ENCODE data around the gene BIN1. TPM values are rescaled to one million over a fixed set of nuclear protein-coding genes. Genes with fewer than 3 reads are reported as not detected.
A peak's percentile ranks its signal among the peaks of the same experiment; 100 is the strongest.

Gene BIN1
- total RNA-seq, 4 donors from 2014 or later: 41.5 to 112 (median 57.8) TPM

GRCh38 chr2:127098711-127099110 lies 8.2 kb downstream of the BIN1 start:
- intact Hi-C loops (cut with DNase I; ENCODE audit: low total_unique reads): no loop called here
- Histone ChIP-seq H3K4me1 (peaks cover 0 to 17% of the 10 kb centered on the region in 2 donors), H3K27me3 (no peaks in the 10 kb centered on the region), H3K9me3 (no peaks in the 10 kb centered on the region), H3K4me3 (no peak overlapping the region), H3K27ac (no peak overlapping the region), H3K36me3 (no peaks in the 10 kb centered on the region)
- no peak for TF ChIP-seq POLR2A (IDR thresholded peaks at IDR 0.05)
- TF ChIP-seq CTCF (IDR thresholded peaks at IDR 0.05): no peak
- no peak for DNase-seq

GRCh38 chr2:127097841-127098651 lies 8.9 kb downstream of the BIN1 start:
- Histone ChIP-seq H3K4me1 (peaks cover 0 to 18% of the 10 kb centered on the region in 2 donors), H3K4me3 (no peak overlapping the region), H3K9me3 (no peaks in the 10 kb centered on the region), H3K36me3 (no peaks in the 10 kb centered on the region), H3K27me3 (no peaks in the 10 kb centered on the region), H3K27ac (no peak overlapping the region)
- intact Hi-C loops (cut with DNase I; ENCODE audit: low total_unique reads): no loop called here
- DNase-seq: no peak
- no peak for TF ChIP-seq CTCF (IDR thresholded peaks at IDR 0.05)
- no peak for TF ChIP-seq POLR2A (IDR thresholded peaks at IDR 0.05)

GRCh38 chr2:127097471-127097765 lies 9.5 kb downstream of the BIN1 start:
- Histone ChIP-seq H3K36me3 (no peaks in the 10 kb centered on the region), H3K27me3 (no peaks in the 10 kb centered on the region), H3K4me3 (no peak overlapping the region), H3K27ac (no peak overlapping the region), H3K9me3 (no peaks in the 10 kb centered on the region), H3K4me1 (peaks cover 0 to 15% of the 10 kb centered on the region in 2 donors)
- no peak for DNase-seq
- intact Hi-C loops (cut with DNase I; ENCODE audit: low total_unique reads): no loop called here
- no peak for TF ChIP-seq POLR2A (IDR thresholded peaks at IDR 0.05)

GRCh38 chr2:127096718-127097470 lies 10.1 kb downstream of the BIN1 start:
- Histone ChIP-seq H3K4me3 (no peak overlapping the region), H3K27me3 (no peaks in the 10 kb centered on the region), H3K36me3 (no peaks in the 10 kb centered on the region), H3K27ac (peak overlapping the region in 1 of 2 donors; percentile 20), H3K4me1 (peaks cover 0 to 13% of the 10 kb centered on the region in 2 donors), H3K9me3 (no peaks in the 10 kb centered on the region)
- TF ChIP-seq POLR2A (IDR thresholded peaks at IDR 0.05) (no peak), CTCF (IDR thresholded peaks at IDR 0.05) (no peak)
- no peak for DNase-seq
- intact Hi-C loops (cut with DNase I; ENCODE audit: low total_unique reads): no loop called here

GRCh38 chr2:127096280-127096679 lies 10.7 kb downstream of the BIN1 start:
- H3K27me3 ChIP-seq: no peaks in the 10 kb centered on the region
- H3K4me3 ChIP-seq: no peak overlapping the region
- intact Hi-C loops (cut with DNase I; ENCODE audit: low total_unique reads): no loop called here
- TF ChIP-seq POLR2A (IDR thresholded peaks at IDR 0.05) (no peak), CTCF (IDR thresholded peaks at IDR 0.05) (no peak)
- H3K27ac ChIP-seq: peak overlapping the region in 1 of 2 donors; percentile 20
- DNase-seq: no peak
- H3K9me3 ChIP-seq: no peaks in the 10 kb centered on the region
- H3K36me3 ChIP-seq: no peaks in the 10 kb centered on the region
- H3K4me1 ChIP-seq: peaks cover 0 to 13% of the 10 kb centered on the region in 2 donors
